ENCODE results near the gene ZIC2.

DNA sequence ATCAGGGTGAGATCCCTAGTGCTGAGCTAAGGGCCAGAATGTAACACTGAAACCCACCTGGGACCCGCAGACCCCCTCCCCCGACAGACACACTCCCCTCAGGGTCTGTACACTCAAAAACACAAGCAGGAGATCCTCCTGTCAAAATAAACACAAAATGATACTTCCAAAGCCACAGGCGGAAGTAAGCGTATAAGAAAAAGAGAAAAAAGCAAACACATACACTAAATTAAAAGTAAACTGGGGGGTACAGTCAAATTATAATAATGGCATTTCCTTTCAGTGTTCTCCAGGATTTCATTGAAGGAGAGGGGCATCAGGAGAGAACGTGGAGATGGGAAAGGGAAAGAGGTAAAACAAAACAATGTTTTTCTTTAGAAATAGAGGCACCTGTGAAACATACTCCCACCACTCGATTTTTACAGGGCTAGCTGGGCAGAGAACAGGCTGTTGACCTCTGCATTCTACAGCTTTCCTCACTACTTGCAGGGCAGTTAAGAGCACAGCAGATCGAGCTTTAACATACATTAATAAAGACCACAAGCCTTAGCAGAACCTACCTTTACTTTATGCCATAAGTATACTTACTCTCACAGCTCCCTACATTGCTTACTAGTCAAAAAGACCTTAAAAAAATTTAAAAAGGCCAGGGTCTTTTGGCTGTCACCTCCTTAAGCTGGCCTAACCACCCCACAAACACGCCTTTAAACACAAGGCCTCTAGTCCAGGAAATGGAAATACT, 15.3 kb upstream of the ZIC2 start:
- TF ChIP-seq, protein P1, sequence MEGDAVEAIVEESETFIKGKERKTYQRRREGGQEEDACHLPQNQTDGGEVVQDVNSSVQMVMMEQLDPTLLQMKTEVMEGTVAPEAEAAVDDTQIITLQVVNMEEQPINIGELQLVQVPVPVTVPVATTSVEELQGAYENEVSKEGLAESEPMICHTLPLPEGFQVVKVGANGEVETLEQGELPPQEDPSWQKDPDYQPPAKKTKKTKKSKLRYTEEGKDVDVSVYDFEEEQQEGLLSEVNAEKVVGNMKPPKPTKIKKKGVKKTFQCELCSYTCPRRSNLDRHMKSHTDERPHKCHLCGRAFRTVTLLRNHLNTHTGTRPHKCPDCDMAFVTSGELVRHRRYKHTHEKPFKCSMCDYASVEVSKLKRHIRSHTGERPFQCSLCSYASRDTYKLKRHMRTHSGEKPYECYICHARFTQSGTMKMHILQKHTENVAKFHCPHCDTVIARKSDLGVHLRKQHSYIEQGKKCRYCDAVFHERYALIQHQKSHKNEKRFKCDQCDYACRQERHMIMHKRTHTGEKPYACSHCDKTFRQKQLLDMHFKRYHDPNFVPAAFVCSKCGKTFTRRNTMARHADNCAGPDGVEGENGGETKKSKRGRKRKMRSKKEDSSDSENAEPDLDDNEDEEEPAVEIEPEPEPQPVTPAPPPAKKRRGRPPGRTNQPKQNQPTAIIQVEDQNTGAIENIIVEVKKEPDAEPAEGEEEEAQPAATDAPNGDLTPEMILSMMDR (IDR thresholded peaks at IDR 0.05; ENCODE audit: insufficient read depth, low read depth, low read length), result no peak
- TF ChIP-seq EZH2 (IDR thresholded peaks at IDR 0.05; ENCODE audit: insufficient read depth, low read length), result no peak

All from astrocyte (in vitro differentiated cells and primary cell).